Activated gamma-delta T cell treated with anti-CD3 and anti-CD28 coated beads, Interleukin-2, amount 50 U/mL, for 16 hours (primary cell): ENCODE results near the gene TPX2.
"Not testable (repeated sequence)": the region's sequence is repeated elsewhere in the genome, so short reads cannot be mapped to it uniquely, and the experiment has no call there.

Source experiments
- DNase-seq: peaks from one replicate; pipeline ENCODE4 v3.0.0-alpha.2; 2020; ENCODE audit warnings: low read depth

Gene TPX2

DNA sequence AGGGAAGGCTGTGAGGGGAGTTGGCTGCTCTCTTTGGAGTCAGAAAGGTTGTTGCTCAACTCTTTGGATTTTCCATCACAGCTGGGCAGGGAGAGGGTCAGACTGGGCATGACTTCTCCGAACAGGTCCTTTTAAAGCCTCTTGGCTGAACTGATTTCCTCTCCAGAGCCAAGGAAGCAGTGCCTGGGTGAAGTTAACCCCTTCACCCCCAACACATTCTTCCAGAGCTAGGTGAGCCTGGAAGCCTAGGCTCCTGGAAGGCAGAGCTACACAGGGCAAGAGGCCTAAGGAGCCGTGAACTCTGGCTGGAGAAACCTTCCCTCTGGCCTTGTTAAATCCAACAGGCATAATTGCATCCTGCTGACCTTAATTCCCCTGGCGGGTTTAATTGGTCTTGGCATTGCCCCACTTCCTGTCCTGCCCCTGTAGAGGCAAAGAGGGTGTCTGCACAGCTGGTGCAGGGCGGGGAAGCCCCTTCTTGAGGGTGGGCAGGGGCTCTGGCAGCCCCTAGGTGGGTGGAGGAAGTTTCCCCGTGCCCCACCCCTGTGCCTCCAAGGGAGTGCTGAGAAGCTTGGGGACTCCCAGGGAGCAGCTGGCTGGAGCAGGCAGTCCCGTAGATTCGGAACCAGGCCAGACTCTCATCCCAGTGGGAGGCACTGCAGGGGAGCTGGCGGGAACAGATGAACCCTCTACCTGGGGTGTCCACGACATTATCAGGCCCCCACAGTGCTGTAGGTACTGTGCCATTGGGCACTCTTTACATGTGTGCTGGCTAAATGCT, 76.5 kb downstream of the TPX2 start:
- no peak for DNase-seq

DNA sequence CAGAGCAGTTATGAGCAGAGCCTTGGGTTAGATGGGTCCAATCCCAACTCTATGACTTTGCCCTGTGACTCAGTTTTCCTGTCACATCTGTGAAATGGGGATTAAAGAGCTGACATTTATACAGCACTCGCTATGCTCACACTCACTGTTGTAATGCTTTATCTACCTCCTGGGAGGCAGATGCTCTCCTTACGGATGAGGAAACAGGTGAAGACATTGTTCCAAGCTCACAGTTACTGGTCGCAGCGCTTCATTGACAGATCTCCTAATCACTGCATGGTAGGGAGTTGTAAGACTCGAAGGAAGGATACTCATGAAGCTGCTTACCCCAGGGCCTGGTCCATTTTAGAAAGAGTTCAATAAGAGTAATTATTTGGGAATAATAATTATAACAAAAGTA, 77.1 kb downstream of the TPX2 start:
- no peak for DNase-seq

DNA sequence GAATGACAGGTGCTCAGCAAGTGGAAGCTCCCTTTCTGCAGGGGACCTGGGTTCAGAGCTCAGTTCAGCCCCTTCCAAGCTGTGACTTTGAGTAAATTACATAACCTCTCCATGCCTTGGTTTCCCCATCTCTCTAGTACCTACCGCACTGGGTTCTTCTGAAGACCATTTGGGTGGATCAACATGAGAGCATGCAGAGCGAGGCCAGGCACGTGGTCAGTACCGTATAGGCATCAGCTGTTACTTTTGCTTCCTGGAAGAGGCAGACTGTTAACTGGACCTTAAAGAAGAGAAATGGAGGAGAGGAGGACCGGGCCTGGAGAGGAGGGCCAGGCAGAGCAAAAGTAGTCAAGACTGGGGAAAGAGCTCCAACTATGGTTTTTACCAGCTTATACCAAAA, 78.4 kb downstream of the TPX2 start:
- DNase-seq: no peak

DNA sequence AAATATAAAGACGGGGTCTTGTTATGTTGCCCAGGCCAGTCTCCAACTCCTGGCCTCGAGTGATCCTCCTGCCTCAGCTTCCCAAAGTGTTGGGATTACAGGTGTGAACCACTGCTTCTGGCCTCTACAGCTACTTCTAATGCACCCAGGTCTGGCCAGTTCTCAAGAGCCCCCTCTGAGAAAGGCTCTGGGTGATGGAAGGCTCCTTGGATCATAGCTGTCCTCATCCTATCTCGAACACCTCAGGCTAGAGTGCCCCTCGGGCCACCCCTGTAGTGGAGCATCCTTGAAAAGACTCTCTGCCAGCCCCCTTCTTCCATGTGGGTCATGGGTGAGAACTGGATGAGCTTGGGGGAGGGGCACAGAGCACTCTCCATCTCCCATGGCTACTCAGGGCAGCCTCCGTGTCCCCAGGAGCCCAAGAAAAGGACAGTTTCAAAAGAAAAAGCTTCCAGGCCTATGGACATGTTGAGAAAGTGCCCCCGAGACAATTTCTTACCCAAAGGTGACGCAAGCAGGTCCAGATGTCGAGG, 79.4 kb downstream of the TPX2 start:
- no peak for DNase-seq

DNA sequence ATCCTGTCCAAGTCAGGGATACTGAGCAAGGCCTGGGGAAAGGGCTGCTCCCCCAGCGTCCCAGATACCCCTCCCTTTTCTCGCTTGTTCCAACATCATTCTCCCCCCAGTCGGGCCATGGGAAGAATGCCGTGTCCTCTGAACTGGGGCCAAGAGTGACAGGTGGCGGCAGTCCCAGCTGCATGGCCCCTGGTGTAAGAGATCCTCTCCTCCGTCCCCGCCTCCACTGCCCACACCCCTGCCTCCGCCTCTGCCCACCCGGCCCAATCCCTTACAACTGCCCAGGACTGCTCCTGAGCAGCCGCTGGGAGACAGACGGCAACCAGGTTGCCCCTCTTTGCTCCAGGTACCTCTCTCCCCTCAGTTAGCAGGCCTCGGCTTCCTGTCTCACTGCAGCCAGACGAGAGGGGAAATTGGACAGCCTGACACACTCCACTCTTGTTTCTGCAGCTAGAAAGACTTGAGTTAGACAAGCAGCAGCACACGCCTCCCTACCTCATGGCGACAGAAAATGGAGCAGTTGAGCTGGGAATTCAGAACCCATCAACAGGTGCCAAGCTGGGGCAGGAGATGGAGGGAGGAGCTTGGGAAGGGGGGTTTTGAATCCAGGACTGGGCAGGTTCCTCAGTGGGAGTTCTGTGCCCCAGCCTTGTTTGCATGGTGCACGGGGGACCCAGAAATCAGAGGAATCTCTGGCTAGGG, 80.1 kb downstream of the TPX2 start, which contains the start of gene MYLK2:
Gene MYLK2 (plus strand): TSS at position 274 of the 702 bp plus-strand sequence. CDS start 225 bp downstream, at position 499.
- no peak for DNase-seq

DNA sequence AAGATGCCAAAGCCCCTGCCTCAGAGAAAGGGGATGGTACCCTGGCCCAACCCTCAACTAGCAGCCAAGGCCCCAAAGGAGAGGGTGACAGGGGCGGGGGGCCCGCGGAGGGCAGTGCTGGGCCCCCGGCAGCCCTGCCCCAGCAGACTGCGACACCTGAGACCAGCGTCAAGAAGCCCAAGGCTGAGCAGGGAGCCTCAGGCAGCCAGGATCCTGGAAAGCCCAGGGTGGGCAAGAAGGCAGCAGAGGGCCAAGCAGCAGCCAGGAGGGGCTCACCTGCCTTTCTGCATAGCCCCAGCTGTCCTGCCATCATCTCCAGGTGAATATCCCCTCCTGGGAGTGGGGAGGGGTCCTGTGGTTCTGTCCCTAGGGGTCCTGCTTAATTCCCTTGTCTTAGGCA, 81.1 kb downstream of the TPX2 start:
- DNase-seq: no peak

DNA sequence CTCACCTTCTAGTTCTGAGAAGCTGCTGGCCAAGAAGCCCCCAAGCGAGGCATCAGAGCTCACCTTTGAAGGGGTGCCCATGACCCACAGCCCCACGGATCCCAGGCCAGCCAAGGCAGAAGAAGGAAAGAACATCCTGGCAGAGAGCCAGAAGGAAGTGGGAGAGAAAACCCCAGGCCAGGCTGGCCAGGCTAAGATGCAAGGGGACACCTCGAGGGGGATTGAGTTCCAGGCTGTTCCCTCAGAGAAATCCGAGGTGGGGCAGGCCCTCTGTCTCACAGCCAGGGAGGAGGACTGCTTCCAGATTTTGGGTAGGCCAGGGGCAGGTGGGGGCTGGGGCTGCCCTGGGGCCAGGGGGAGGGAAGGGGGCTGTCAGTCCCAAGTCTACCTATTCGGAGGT, 82.3 kb downstream of the TPX2 start:
- no peak for DNase-seq

DNA sequence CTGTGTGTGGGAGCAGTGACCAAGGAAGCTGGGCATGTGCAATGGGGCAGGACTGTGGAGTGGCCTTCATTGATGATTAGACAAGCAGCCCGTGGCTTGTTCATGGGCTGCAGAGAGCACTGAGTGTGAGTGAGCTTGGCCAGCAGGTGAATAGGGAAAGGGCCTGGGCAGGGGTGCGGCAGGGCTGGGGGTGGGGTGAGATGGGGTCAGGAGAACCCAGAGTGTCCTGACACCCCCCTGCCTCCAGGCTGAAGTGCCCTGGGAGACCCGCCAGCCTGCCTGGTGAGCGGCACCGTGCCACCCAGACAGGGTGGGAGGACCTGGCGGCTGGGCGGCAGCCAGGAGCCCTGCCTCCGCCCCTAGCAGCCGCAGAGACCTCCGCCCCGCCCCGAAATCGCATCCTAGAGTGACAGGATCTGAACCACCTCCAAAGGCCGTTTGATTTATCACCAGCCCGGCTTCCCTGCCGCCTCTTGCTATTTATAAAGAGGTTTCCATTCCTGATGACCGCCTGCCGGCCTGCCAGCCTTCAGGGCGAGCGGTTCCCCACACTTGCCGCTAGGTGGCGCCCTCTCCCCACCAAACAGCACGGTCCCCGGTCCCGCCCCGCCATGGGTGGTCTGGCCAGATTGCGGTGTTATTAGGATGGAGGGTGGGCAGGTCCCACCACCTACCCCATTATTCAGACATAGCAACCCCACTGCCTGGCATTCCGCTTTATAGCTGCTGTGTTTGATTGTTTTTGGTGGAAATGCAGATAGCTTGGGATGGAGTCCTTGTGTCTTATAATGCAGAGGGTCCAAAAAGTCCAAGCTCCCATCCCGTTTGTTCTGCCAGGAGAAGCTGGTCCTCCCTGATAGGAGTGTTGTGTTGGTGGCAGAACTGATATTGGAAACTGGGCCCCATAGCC, 83.6 kb downstream of the TPX2 start:
- DNase-seq: peak; percentile 71

DNA sequence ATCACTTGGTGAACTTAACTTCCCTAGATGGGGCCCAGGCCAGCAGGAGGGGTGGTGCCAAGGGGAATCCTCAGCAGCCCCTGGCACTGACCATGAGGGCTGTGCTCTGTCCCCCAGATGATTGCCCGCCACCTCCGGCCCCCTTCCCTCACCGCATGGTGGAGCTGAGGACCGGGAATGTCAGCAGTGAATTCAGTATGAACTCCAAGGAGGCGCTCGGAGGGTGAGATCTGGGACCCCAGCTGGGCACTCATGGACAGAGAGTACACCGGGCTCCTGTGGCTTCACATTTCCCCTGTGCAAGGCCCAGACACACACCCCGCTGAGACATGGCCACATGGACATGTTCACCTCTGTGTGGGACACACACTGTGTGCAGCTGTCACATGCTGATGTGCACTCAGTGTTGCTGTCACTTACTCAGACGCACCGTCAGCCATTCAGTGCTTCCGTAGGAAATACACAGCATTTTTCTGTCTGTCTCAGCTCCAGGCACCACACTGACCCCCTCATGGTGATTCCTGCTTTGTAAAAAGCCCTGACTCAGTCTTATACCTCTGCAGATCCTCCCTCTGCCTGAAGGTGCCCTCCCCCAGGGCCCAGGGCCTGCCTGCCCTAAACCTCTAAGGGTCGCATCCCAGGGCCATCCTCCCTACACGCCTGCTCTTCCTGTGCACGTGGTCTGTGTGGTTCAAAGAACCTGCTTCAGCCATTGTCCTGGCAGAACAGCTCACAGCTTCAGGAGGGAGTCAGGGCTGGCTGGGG, 84.5 kb downstream of the TPX2 start:
- no peak for DNase-seq

DNA sequence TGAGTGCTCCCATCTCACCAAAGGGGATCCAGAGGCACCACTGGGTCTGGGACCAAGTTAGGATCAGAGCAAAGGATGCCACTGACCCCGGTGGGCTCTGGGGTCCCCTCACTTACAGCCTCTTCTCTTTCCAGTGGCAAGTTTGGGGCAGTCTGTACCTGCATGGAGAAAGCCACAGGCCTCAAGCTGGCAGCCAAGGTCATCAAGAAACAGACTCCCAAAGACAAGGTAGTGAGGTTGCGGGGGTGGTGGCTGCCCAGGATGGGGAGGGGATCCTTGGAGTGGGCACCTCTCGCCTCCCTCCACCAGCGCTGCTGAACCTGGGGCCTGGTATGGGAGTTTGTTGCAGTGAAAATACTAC, 85.0 kb downstream of the TPX2 start:
- DNase-seq: no peak

DNA sequence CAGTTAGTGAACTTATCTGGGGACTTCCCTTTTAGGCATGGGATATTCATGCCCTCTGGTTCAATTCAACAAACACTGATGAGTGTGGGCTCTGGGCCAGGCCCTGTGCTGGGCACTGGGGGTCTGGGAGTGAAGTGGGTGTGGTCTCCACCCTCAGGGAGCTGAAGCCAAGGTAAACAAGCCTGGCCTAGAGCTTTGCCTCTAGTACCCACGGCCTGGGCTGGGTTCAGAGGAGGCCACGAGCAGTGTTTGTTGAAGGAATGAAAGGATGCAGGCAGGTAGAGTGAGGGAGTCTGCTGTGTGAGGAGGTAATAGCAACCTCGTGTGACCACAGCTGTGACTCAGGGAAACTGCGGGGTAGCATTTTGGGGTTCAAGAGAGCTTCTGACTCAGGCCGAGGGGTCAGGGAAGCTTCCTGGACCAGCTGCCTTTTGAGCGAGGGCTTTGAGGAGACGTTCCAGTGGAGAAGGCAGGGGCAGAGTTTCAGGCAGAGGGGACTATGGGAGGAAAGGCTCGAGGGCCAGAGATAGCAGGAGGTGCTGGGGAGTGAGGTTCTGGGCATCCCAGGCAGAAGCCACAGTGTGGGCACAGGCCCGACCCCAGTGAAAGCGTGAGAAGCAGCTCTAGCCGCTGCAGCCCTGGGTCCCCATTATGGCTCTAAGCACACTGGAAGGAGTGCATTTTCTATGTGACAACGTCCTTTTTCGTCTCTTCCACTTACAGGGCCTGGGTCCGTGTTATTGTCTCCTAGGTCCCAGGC, 85.6 kb downstream of the TPX2 start:
- no peak for DNase-seq

DNA sequence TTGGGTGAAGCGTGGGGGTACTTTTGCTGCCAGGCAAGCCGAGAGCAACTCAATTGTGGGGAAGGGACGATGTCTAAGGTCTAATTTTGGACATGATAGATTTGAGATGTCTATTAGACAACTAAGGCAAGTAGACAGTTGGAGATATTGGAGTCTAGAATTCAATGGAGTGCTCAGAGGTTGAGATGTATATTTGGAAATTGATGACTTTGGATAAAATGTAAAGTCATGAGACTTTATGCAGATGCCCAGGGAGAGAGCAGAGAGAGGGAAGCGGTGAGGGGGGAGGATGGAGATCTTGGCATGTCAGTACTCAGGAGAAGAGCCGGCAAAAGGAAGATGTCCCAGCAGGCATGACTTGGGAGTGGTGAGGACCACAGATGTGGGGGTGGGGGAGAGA, 87.0 kb downstream of the TPX2 start:
- no peak for DNase-seq

DNA sequence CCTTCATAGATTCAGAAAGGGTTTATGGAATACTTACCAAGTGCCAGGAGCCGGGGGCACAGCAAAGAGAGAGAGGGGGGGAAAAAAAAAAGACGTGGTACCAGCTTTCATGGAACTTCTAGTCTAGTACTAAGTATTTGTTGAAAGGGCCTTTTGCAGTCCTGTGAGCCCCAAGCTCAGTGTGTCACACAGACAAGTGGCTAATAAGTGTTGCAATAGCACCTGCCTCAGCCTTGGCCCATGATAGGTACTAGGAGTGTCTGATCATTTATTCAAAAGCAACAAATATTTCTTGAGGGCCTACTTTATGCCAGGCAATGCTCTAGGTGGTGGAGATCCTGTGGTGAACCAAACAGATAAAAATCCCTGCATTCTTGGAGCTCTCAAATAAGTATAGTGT, 88.0 kb downstream of the TPX2 start:
- no peak for DNase-seq

DNA sequence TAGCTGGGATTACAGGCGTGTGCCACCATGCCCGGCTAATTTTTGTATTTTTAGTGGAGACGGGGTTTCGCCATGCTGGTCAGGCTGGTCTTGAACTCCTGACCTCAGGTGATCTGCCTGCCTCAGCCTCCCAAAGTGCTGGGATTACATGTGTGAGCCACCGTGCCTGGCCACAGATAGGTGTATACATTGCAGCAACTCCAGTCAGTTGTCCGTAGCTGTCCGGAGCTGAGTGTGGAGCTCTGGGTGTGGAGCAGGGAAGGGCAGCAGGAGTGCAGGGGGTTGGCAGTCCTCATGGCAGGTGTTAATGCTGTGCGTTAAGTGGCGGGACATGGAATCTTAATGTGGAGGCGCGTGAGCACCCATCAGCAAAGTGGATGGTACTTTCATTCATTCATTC, 88.9 kb downstream of the TPX2 start:
- not testable (repeated sequence) for DNase-seq

DNA sequence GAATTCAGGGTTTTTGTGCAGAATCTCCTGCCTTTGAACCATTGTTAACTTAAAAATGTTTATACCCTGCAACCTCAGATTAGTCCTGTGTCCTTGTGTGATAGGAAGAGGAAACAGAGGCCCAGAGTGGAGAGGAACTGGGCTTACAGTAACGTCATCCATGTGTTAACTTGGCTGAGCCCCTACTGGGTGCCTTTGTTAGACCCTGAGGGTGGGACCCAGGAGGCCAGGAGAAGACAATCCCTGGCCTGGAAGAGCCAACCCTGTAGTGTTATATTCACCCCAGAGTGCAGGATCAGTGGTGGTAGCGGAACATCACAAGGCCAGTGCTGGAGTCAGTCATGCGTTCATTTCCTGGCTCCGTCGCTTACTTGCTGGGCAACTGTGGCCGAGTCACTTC, 90.6 kb downstream of the TPX2 start:
- DNase-seq: no peak

DNA sequence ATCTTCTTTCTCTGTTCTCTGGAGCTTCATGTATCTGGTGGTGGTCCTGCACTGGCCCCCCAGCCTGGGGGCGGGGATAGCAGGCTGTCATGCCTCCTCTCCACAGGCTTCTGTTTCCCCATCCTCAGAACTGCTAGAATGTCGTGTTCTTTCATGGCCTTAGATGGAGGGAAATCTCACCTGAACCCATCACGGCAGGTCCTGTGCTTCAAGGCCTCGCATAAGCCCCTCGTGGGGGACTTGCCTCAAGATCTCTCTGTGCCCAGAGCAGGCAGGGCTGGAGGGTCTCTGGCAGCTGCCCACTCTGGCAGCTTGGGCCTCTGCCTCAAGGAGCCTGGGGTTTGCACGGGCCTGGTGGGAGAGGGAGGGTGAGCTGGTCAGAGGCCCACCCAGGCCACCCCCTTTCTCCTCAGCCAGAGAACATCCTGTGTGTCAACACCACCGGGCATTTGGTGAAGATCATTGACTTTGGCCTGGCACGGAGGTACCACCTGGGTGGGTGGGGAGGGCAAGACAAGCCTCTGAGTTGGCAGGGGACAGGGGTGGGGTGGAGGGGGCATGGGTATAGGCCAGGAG, 91.4 kb downstream of the TPX2 start:
- no peak for DNase-seq

DNA sequence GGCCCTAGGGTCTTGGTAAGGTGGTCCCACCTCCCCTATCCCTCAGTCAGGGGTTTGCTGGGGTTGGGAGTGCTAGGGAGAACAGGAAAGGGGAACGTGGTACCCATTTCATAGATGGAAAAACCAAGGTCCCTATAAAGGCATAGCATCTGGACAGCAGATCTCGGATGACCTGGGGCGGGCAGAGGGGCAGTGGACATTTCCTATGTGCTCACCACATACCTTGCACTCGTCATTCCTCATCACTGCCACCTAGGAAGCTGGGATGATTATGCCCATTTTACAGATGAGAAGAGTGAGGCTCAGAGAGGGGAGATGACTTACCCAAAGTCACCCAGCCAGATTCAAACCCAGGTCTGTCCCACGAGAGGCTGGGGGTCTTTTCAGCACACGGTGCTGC, 92.1 kb downstream of the TPX2 start:
- no peak for DNase-seq

DNA sequence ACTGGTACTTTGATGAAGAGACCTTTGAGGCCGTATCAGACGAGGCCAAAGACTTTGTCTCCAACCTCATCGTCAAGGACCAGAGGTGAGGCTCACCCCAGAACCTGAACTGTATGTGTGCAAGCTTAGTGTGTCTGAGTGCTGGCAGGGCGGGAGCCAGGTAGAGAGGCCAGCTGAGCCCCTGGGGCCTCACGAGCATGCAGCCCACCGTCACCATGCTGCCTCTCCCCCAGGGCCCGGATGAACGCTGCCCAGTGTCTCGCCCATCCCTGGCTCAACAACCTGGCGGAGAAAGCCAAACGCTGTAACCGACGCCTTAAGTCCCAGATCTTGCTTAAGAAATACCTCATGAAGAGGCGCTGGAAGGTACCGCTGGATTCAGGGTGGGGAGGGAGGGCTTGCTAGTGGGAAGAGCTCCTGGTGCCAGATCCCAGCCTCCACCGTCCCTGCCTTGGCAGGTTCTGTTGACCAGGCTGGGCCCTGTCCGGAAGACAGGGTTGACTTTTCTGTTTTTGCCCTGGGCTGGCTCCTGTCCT, 92.7 kb downstream of the TPX2 start:
- no peak for DNase-seq

DNA sequence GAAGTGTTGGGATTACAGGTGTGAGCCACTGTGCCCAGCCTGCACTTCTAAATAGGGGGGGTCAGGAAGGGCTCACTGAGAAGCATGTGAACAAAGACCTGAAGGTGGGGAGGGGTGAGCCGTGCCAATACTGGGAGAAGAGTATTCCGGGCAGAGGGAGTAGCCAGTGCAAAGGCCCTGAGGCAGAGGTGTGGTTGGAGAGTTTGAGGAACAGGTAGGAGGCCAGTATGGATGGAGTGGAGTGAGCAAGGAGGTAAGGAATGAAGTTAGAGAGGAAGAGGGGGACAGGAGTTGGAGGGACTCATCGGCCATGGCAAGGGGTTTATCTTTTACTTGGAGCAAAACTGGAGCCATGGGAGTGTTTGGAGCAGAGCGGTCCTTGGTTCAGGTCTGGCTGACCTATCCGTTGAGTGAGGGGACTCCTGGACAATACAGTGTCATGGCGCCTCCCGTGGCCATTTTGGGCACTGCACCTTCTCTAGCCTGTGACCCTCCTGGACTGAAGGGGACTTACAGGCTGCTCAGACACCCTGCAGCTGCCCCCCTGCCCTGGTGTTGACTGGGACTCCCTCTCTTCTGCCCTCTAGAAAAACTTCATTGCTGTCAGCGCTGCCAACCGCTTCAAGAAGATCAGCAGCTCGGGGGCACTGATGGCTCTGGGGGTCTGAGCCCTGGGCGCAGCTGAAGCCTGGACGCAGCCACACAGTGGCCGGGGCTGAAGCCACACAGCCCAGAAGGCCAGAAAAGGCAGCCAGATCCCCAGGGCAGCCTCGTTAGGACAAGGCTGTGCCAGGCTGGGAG, 94.2 kb downstream of the TPX2 start:
- DNase-seq: peak; percentile 37
